ENCODE data around the gene BMS1.

DNA sequence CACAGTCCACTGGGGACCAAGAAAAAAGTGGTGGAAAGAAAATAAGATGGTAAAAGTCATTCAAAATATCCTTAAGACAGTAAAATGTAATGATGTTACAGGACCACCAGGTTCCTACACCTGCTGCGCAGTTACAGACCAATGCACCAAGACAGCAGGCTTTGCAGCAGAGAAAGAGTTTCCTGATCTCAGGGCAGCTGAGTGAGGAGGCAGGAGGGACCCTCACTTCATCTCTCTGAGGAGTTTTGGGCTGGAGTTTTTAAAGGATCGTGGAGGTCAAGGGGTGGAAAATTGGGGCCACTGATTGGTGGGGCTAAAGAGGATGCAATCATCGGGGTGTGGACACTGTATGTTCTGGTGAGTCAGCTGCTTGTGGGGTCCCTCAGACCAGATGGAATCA, 100.0 kb downstream of the BMS1 start:
- TF ChIP-seq, protein P1, sequence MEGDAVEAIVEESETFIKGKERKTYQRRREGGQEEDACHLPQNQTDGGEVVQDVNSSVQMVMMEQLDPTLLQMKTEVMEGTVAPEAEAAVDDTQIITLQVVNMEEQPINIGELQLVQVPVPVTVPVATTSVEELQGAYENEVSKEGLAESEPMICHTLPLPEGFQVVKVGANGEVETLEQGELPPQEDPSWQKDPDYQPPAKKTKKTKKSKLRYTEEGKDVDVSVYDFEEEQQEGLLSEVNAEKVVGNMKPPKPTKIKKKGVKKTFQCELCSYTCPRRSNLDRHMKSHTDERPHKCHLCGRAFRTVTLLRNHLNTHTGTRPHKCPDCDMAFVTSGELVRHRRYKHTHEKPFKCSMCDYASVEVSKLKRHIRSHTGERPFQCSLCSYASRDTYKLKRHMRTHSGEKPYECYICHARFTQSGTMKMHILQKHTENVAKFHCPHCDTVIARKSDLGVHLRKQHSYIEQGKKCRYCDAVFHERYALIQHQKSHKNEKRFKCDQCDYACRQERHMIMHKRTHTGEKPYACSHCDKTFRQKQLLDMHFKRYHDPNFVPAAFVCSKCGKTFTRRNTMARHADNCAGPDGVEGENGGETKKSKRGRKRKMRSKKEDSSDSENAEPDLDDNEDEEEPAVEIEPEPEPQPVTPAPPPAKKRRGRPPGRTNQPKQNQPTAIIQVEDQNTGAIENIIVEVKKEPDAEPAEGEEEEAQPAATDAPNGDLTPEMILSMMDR (IDR thresholded peaks at IDR 0.05; ENCODE audit: low read length) = no peak
- no peak for TF ChIP-seq EZH2 (IDR thresholded peaks at IDR 0.05; ENCODE audit: borderline replicate concordance, low read length)

Measured in OCI-LY1 (cell line).